Urothelium cell line (cell line): ENCODE measurements around the gene CC2D2B.

Source experiments
- DNase-seq: peaks from one replicate; pipeline ENCODE4 v3.0.0; 2011; ENCODE audit warnings: low spot score, mixed read lengths
- FAIRE-seq: peaks from 2 replicates; lab custom pipeline; 2011; peaks lifted over from hg19 to GRCh38; lab: Jason Lieb, UNC

Gene CC2D2B

GRCh38 chr10:96074776-96075175 lies 167.0 kb downstream of the CC2D2B start:
- FAIRE-seq: no peak
- no peak for DNase-seq

- DNase-seq (no peak), FAIRE-seq (no peak)
Measured at GRCh38 chr10:96075977-96076376, 168.2 kb downstream of the CC2D2B start.

- DNase-seq: no peak
- FAIRE-seq: no peak
Measured at GRCh38 chr10:96077156-96077555, 169.4 kb downstream of the CC2D2B start.

GRCh38 chr10:96082153-96082552 lies 174.4 kb downstream of the CC2D2B start:
- no peak for DNase-seq
- no peak for FAIRE-seq
